KOPT-K1 (cell line): ENCODE data around the gene SMTN.
"Not testable (repeated sequence)": the region's sequence is repeated elsewhere in the genome, so short reads cannot be mapped to it uniquely, and the experiment has no call there.

Experiments used
- H3K27ac ChIP-seq: fragments of 200-600 bp; sonication (generic); 2 replicates; pipeline ENCODE4 v1.5.1; 2016; ENCODE audit warnings: antibody characterized with exemption, mild to moderate bottlenecking, low read depth, low read length; ENCODE audit not compliant: poor library complexity, severe bottlenecking
- H3K36me3 ChIP-seq: fragments of 200-600 bp; sonication (generic); 2 replicates; pipeline ENCODE4 v1.5.1; 2017; ENCODE audit warnings: antibody characterized with exemption, mild to moderate bottlenecking, low read length, moderate library complexity; ENCODE audit not compliant: insufficient read depth
- H3K9me3 ChIP-seq: fragments of 200-600 bp; sonication (generic); 2 replicates; pipeline ENCODE4 v1.5.1; 2017; ENCODE audit warnings: antibody characterized with exemption, low read length, mild to moderate bottlenecking; ENCODE audit not compliant: insufficient read depth, poor library complexity, severe bottlenecking

SMTN gene

DNA sequence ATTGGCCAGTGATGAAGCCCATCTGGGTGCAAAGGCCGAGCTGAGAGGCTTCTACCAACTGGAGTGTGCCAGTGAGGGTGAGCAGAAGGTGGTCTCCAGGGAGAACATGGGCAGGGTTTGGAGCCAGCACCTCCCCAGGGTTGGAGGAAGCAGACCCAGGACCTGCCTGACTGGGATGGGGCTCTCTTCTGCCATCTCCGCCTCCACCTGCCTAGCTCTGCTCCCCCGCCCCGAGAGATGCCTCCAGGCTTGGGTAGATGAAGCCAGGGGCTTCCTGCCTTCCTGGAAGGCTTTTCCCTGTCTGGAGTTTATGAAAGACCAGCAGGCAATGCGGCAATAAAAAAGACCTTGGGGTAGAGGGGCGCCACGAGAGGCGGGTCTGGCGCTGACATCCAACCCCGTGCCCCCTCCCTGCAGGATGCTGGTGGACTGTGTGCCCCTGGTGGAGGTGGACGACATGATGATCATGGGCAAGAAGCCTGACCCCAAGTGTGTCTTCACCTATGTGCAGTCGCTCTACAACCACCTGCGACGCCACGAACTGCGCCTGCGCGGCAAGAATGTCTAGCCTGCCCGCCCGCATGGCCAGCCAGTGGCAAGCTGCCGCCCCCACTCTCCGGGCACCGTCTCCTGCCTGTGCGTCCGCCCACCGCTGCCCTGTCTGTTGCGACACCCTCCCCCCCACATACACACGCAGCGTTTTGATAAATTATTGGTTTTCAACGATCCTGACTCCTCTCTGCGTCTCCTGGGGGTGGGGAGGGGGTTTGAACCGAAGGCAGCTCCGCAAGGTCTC lies 23.0 kb downstream of the SMTN start:
- no peak overlapping the region for H3K27ac ChIP-seq
- peaks cover 23% of the 10 kb centered on the region; the same call in 1 of the 2 replicates for H3K36me3 ChIP-seq
- H3K9me3 ChIP-seq: no peaks in the 10 kb centered on the region

DNA sequence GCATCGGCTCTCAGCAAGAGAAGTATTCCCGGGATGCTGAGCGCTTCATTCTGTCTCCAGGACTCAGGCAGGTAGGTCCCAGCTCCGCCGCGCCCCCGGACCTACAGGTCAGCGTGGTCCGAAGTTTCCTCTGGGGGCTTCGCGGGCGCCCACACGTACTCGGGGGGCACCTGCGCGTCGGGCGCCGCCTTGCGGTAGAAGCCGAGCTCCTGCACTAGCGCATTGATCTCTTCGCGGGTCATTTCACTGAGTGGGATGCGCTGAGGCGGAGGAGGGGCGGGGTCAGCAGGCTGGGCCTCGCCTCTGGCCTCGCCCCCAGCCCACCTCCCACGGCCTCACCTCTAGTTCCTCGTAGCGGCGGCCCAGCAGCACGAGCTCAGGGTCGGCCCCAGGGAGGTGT lies 23.8 kb downstream of the SMTN start:
- Histone ChIP-seq H3K9me3 (no peaks in the 10 kb centered on the region), H3K36me3 (peaks cover 16% of the 10 kb centered on the region; the same call in 1 of the 2 replicates), H3K27ac (no peak overlapping the region)

DNA sequence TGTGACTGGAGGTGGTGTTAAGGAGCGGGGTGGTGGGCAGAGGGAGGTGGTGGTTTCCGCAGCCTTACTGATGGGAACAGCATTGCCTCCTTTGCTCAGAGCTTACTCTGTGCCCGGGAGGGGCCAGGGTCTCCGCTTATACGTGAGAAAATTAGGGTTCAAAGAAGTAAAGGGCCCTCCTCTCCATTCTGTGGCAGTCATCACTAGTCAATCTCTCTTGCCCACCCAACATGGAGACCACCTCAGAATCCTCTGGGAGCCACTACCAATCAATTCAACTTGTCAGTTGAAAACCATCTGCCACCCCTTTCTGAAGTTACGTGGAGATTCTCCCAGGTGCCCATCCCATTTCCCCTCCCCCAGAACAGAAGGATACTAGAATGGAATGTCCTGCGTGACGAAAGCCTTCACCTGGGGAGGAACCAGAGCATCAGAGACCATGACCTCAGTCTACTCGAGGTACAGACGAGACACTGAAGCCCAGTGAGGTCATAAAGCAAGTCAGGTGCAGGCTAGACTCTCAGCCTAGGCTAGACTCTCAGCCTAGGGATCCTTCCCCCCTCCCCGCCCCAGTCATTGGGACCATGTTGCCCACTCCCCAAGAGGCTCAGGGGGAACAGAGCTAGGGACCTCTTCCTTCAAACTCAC lies 24.3 kb downstream of the SMTN start:
- no peaks in the 10 kb centered on the region for H3K9me3 ChIP-seq
- peaks cover 10% of the 10 kb centered on the region; the same call in 1 of the 2 replicates for H3K36me3 ChIP-seq
- H3K27ac ChIP-seq: no peak overlapping the region

DNA sequence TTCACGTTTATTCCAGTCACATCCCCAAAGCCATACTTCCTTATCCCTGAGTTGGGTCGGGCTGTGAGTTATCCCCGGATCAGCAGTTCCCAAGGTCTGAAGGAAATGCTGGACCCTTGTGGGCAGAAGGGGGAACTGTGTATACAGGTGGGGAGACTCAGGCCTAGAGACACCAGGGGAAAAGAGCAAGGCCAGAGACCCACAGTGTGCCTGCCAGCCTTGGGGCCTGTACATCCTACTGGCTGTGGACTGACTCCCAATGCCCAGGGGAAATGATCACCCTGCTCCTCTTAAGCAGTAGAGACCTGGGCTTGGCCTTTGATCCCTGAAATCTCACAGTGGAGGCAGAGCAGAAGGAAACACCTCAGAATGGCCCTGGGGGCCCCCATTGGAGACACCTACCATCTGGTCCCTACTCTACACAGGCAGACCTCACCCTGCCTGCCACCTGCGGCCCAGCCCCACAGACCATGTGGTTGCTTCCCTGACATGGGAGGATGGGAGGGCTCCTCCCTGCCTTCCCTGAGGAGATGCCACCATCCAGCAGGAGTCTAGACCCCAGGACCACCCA lies 25.0 kb downstream of the SMTN start:
- no peak overlapping the region for H3K27ac ChIP-seq
- H3K36me3 ChIP-seq: peaks cover 6% of the 10 kb centered on the region; the same call in 1 of the 2 replicates
- no peaks in the 10 kb centered on the region for H3K9me3 ChIP-seq

DNA sequence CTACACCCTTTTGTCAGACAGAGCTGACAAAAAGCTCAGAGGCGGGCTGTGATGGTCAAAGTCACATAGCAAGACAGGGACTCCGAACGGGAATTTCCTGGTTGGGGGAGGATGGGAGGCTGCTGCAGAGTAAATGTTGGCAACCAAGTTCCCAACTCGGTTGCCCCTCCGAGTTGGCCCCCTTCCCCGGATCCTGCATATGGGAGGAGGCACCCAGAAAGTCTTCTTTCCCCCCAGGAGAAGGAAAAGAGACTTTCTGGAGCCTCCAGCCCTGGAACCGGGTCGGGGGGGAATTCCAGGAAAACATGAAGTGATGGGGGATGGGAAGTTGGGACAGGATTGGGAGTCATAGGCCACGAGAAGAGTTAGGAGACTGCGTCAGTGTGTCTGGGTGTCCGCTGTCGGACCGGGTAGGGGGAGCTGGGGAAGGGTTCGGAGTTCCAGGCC lies 25.6 kb downstream of the SMTN start:
- H3K36me3 ChIP-seq: peaks cover 4% of the 10 kb centered on the region; the same call in 1 of the 2 replicates
- no peaks in the 10 kb centered on the region for H3K9me3 ChIP-seq
- no peak overlapping the region for H3K27ac ChIP-seq

DNA sequence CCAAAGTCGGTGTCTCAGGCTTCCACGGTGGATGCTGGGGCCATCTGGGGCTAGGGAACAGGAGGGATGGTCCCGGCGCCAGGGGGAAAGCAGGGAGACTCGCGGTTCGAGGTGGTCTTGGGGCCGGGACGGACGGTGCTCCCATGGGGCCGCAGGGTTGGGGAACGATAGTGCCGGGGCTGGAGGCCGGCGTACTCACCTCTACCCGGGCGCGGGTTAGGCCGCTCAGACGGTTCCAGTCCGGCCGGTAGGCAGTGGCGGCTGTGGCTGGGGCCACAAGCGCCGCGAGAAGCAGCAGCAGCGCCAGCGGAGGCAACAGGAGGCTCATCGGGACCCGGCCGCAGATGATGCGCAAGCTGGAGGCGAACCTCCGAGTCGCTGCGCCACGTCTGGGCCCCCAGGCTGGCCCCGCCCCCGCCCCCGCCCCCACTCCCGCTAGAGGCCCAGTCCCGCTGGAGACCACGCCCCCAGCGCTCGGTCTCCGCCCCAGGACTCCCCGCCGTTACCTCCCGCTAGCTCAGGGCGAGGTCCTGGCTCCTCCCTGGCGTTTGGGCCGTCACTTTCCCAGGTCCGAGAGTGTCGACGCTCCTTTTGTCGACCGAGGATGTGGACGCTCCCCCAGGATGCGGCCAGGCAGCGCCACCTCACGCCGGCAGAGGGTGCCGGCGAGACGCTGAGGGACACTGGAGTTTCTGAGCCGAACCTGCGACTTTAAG lies 26.2 kb downstream of the SMTN start, which contains the start of gene SELENOM:
Gene SELENOM (minus strand): TSS at position 391 of the 716 bp plus-strand sequence. CDS start 63 bp downstream, at position 328.
- peaks cover under 1% of the 10 kb centered on the region for H3K9me3 ChIP-seq
- no peaks in the 10 kb centered on the region for H3K36me3 ChIP-seq
- no peak within 1 kb of the TSS for H3K27ac ChIP-seq

DNA sequence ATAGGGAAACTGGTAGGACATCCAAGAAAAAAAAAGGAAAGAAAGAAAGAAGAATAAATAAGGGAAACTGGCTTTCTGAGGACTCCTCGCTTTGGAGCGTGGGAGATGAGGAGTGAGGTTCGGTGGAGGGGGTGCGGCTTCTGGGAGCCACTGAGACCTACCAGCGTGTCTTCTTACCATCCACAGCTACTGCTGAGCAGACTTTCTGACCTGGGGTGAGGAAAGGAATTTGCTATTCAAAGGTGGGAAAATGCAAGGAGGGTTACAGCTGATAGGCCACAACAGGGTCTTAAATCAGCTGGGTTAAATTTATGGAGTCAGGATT lies 26.7 kb downstream of the SMTN start:
- no peaks in the 10 kb centered on the region for H3K36me3 ChIP-seq
- H3K27ac ChIP-seq: no peak overlapping the region
- H3K9me3 ChIP-seq: peaks cover 6% of the 10 kb centered on the region

DNA sequence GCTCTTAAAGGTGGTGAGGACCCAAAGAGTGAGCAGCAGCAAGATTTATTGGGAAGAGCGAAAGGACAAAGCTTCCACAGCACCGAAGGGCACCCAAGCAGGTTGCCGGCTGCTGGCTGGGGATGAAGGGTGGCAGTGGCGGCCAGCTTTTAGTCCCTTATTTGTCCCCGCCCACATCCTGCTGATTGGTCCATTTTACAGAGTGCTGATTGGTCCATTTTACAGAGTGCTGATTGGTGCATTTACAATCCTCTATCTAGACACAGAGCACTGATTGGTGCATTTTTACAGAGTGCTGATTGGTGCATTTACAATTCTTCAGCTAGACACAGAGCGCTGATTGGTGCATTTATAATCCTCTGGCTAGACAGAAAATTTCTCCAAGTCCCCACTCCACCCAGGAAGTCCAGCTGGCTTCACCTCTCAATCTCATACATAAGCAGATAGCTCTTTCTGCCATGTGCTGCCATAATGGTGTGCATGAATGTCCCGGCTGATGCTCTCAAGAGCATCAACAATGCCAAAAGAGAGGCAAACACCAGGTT lies 31.5 kb downstream of the SMTN start:
- H3K9me3 ChIP-seq, H3K27ac ChIP-seq, H3K36me3 ChIP-seq: not testable (repeated sequence)

DNA sequence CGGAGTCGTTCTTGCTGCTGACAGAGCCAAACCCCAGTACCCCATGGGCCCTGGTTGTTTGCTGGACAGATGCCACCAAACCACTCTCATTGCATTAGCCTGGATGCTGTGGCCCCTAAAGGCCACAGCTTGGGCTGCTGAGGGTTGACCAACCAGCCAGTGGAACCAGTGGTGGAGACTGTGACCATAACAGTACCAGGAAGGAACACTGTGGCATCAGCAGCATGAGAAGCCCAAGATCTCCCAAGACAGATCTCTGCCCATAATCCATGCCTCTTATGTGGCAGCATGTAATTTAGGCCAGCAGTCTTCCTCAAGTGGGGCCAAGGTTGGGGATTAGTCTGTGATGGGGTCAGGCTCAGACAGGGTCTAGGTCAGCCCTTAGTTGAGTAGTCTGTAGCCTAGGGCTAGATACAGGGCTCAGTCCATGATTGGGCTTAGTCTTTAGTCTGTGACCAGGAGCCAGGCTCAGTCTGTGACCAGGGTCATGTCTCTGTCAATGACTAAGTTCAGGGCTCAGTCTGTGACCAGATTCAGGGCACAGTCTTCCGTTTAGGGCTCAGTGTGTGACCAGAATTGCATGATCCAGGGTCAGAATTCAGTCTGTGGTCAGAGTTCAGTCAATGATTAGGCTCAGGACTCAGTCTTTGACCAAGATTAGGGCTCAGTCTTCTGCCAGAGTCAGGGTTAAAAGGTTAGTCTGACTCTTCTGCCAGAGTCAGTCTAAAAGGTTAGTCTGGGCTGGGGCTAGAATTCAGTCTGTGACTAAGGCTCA lies 37.1 kb downstream of the SMTN start:
- Histone ChIP-seq H3K36me3 (no peaks in the 10 kb centered on the region), H3K27ac (no peak overlapping the region), H3K9me3 (no peaks in the 10 kb centered on the region)

DNA sequence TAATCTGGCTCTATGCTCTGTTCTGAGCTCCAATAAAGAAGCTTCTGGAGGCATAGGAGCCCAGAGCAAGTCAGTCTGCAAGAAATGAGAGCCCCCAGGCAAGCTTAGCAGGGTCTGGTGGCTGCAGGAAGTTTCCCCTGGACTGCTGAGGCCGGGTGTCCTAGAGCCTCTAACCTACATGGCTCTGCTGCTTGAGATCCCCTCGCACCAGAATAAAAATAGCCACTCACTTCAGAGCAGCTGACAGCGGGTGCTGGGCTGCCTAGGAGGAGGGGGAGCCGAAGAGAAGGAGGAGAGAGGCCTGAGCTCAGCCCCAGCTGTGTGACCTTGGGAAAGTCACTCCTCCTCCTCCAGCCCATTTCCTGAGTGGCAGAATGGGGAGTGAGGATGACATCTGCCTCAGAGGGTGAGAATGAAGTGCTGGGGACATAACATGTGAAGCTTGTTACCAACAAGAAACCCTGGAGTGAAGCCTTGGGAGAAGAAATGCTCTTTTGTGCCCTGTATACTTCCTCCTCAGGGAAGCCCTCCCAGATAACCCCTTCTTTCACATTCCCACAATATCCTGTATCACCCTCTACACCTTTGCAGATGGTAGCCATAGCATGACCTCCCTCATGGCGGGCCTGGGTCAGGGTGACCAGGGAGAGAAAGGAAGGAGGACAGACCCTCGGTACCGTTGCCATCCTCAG lies 38.1 kb downstream of the SMTN start:
- no peak overlapping the region for H3K27ac ChIP-seq
- no peaks in the 10 kb centered on the region for H3K36me3 ChIP-seq
- H3K9me3 ChIP-seq: no peaks in the 10 kb centered on the region

DNA sequence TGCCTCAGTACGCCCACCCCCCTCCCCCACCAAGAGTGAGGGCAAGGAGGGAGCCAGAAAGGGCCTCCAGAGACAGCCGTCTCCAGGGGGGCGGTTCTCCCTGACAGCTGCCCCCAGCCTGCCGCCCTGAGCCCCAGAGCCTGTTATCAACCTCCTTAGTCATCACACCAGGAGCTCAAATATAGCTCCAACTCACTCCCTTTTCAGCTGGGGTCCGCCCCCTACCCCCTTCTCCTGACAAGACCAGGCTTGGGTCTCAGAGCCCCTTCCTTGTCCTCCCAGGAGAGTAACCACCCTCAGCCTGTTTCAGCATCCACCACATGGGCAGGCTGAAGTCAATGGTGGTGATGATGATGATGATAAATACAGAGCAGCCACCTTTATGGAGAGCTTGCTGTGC lies 39.1 kb downstream of the SMTN start:
- Histone ChIP-seq H3K36me3 (no peaks in the 10 kb centered on the region), H3K9me3 (no peaks in the 10 kb centered on the region), H3K27ac (no peak overlapping the region)

DNA sequence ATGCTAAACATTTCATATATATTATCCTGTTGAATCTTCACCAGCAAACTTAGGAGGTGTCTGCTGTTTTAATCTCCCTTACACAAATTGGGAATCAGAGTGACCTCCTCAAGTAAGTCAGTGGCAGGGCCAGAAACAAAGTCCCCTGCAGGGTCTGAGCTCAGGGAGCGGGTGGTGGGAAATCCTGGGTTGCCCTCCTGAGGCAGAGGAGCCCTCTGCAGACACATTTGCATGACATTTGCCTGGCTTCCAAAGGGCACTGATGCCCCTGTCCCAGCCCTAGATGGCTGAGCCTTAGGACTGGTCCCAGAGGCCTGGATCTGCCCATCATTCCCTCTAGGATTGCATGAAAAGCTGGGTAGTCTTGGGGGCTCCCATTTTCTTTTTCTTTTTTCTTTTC lies 39.5 kb downstream of the SMTN start:
- Histone ChIP-seq H3K27ac (no peak overlapping the region), H3K9me3 (no peaks in the 10 kb centered on the region), H3K36me3 (no peaks in the 10 kb centered on the region)

DNA sequence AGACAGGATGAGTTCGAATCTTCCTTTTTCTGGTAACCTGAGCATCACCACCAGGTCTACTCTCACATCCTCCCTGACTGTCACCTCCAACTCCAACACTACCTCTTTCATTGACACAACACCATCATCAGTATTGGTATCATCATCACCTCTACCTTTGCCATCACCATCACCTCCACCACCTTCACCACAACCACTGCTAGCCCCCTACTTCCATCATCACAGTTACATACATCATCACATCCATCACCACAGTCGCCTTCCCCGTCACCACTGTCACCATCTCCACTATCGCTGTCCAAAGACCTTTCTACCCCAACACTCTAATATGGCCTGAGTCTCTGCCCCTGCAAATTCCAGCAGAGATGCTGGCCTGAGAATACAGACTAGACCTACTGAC lies 40.3 kb downstream of the SMTN start:
- H3K36me3 ChIP-seq: no peaks in the 10 kb centered on the region
- no peak overlapping the region for H3K27ac ChIP-seq
- H3K9me3 ChIP-seq: no peaks in the 10 kb centered on the region

DNA sequence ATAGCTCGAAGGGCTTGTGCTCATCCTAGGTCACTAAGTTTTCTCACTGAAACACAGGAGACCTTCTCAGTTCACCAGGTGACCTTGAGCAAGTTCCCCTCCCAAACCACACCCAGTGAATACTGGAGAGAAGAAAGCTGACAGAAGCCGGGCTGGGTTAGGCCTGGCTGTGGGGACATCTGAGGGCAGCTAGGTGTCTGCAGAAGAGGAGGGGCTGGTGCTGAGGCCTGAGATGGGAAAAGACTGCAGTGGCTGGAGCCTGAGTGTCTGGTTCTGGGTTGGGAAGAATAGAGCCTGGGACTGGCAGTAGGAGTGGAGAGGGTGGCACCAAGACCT lies 41.0 kb downstream of the SMTN start:
- no peaks in the 10 kb centered on the region for H3K9me3 ChIP-seq
- H3K36me3 ChIP-seq: no peaks in the 10 kb centered on the region
- no peak overlapping the region for H3K27ac ChIP-seq
